ENCODE measurements around the gene CTBP2. TPM values are rescaled to one million over a fixed set of nuclear protein-coding genes. Genes with fewer than 3 reads are reported as not detected.

The CTBP2 gene
- total RNA-seq, 1 experiment from 2014 or later, result 77.8 TPM

GRCh38 chr10:125027871-125028869 is 132.2 kb downstream of the CTBP2 start:
- TF ChIP-seq CTCF (conservative IDR thresholded peaks at IDR 0.05; ENCODE audit: low read depth, low read length) (no peak), EZH2 (IDR thresholded peaks at IDR 0.05; ENCODE audit: borderline replicate concordance, low read depth, low read length, poor library complexity, severe bottlenecking) (no peak)
- Histone ChIP-seq H3K27me3 (replicated peaks; ENCODE audit: insufficient read depth, low read depth, low read length, poor library complexity) (no peaks in the 10 kb centered on the region), H3K4me3 (ENCODE audit: low read depth, low read length, poor library complexity, severe bottlenecking) (no peak overlapping the region), H3K9me3 (ENCODE audit: low read depth, low read length, poor library complexity, severe bottlenecking) (no peaks in the 10 kb centered on the region), H3K36me3 (ENCODE audit: insufficient read depth, low read length, poor library complexity, severe bottlenecking) (peaks cover 4% of the 10 kb centered on the region), H3K27ac (ENCODE audit: low read depth, low read length, poor library complexity, severe bottlenecking) (peak overlapping the region; percentile 32), H3K4me1 (ENCODE audit: insufficient read depth, low read length, poor library complexity, severe bottlenecking) (peaks cover 40% of the 10 kb centered on the region)
- CTCF ChIA-PET, result interaction anchor here (0.5 to 0.6 kb wide), 3 partner anchors 27 to 669 kb away, joined by 3 to 4 read pairs (median 3); no protein-coding TSS in a partner anchor
- DNase-seq (ENCODE audit: low spot score), result no peak
- no TSS peak for BruUV-seq (replicated peaks)
- POLR2A ChIA-PET (ENCODE audit: low non-redundant PET), result no interaction called here
- intact Hi-C loops (cut with micrococcal nuclease; ENCODE audit: unreplicated experiment), result no loop called here

GRCh38 chr10:125026974-125027735 is 133.2 kb downstream of the CTBP2 start:
- ChIA-PET POLR2A (ENCODE audit: low non-redundant PET) (no interaction called here), CTCF (interaction anchor here (0.5 kb wide), 1 partner anchor 670 kb away, joined by 3 read pairs; no protein-coding TSS in a partner anchor)
- TF ChIP-seq EZH2 (IDR thresholded peaks at IDR 0.05; ENCODE audit: borderline replicate concordance, low read depth, low read length, poor library complexity, severe bottlenecking), result no peak
- no peak for TF ChIP-seq CTCF (conservative IDR thresholded peaks at IDR 0.05; ENCODE audit: low read depth, low read length)
- intact Hi-C loops (cut with micrococcal nuclease; ENCODE audit: unreplicated experiment), result no loop called here
- no peak overlapping the region for H3K4me3 ChIP-seq (ENCODE audit: low read depth, low read length, poor library complexity, severe bottlenecking)
- no peaks in the 10 kb centered on the region for H3K27me3 ChIP-seq (replicated peaks; ENCODE audit: insufficient read depth, low read depth, low read length, poor library complexity)
- H3K4me1 ChIP-seq (ENCODE audit: insufficient read depth, low read length, poor library complexity, severe bottlenecking), result peaks cover 47% of the 10 kb centered on the region
- peak overlapping the region; percentile 32 for H3K27ac ChIP-seq (ENCODE audit: low read depth, low read length, poor library complexity, severe bottlenecking)
- BruUV-seq (replicated peaks), result no TSS peak
- no peaks in the 10 kb centered on the region for H3K9me3 ChIP-seq (ENCODE audit: low read depth, low read length, poor library complexity, severe bottlenecking)
- DNase-seq (ENCODE audit: low spot score), result no peak
- peaks cover 4% of the 10 kb centered on the region for H3K36me3 ChIP-seq (ENCODE audit: insufficient read depth, low read length, poor library complexity, severe bottlenecking)

GRCh38 chr10:125026036-125026931 is 134.1 kb downstream of the CTBP2 start:
- Histone ChIP-seq H3K9me3 (ENCODE audit: low read depth, low read length, poor library complexity, severe bottlenecking) (no peaks in the 10 kb centered on the region), H3K27ac (ENCODE audit: low read depth, low read length, poor library complexity, severe bottlenecking) (no peak overlapping the region), H3K4me1 (ENCODE audit: insufficient read depth, low read length, poor library complexity, severe bottlenecking) (peaks cover 47% of the 10 kb centered on the region), H3K4me3 (ENCODE audit: low read depth, low read length, poor library complexity, severe bottlenecking) (no peak overlapping the region), H3K27me3 (replicated peaks; ENCODE audit: insufficient read depth, low read depth, low read length, poor library complexity) (no peaks in the 10 kb centered on the region), H3K36me3 (ENCODE audit: insufficient read depth, low read length, poor library complexity, severe bottlenecking) (peaks cover 4% of the 10 kb centered on the region)
- DNase-seq (ENCODE audit: low spot score), result no peak
- TF ChIP-seq EZH2 (IDR thresholded peaks at IDR 0.05; ENCODE audit: borderline replicate concordance, low read depth, low read length, poor library complexity, severe bottlenecking) (no peak), CTCF (conservative IDR thresholded peaks at IDR 0.05; ENCODE audit: low read depth, low read length) (no peak)
- BruUV-seq (replicated peaks), result no TSS peak
- ChIA-PET CTCF (no interaction called here), POLR2A (ENCODE audit: low non-redundant PET) (no interaction called here)
- intact Hi-C loops (cut with micrococcal nuclease; ENCODE audit: unreplicated experiment), result no loop called here
